HepG2 (cell line): ENCODE data around the gene COL9A3. TPM values are rescaled to one million over a fixed set of nuclear protein-coding genes. Genes with fewer than 3 reads are reported as not detected.
A peak's percentile ranks its signal among the peaks of the same experiment; 100 is the strongest.

Experiments
- ATAC-seq: fragments of 200-7000 bp; cut with Tn5 transposase; 3 replicates; pipeline ENCODE4 v1.9.1; 2020; ENCODE audit warnings: mild to moderate bottlenecking, moderate library complexity
- BruUV-seq: library from RNA; stranded (reverse); fragments of 400-500 nt; replicated peaks from 2 replicates; lab custom pipeline; 2021; lab: Mats Ljungman, UMichigan
- CTCF ChIA-PET: fragments of 300-600 bp; formaldehyde crosslinking; extraction: SDS; loops from one replicate; lab custom pipeline; 2021; ENCODE audit warnings: low total read pairs, inconsistent platforms, low intra/inter-chr PET ratio; lab: Yijun Ruan, JAX
- POLR2A ChIA-PET: fragments of 350-600 bp; sonication (Branson Sonifier 250); formaldehyde crosslinking; loops from one replicate; lab custom pipeline; 2020; ENCODE audit warnings: antibody characterized with exemption, inconsistent platforms; lab: Yijun Ruan, JAX
- DNase-seq: peaks from one replicate; pipeline ENCODE4 v3.0.0-alpha.2; 2015; ENCODE audit warnings: low spot score
- FAIRE-seq: peaks from 3 replicates; lab custom pipeline; 2011; peaks lifted over from hg19 to GRCh38; lab: Jason Lieb, UNC
- H2AFZ ChIP-seq: one replicate; pipeline ENCODE4 v1.6.1; 2011; ENCODE audit warnings: low read length, inconsistent platforms
- H3K27ac ChIP-seq: fragments of 300-600 bp; 3 replicates; pipeline ENCODE4 v1.8.0; 2011; ENCODE audit warnings: mixed run types, mild to moderate bottlenecking, mixed read lengths, low read length, inconsistent platforms; ENCODE audit not compliant: insufficient read depth; ENCODE audit errors: extremely low read length
- H3K27me3 ChIP-seq, 2 experiments: fragments of 200-600 bp in 1 of 2; 2 replicates in 1 of 2; 3 replicates in 1 of 2; pipeline versions ENCODE4 v1.6.0 to v1.8.0; 2011; ENCODE audit warnings: low read length in 2 of 2, mild to moderate bottlenecking in 2 of 2, moderate library complexity in 2 of 2, inconsistent platforms in 1 of 2; ENCODE audit not compliant: insufficient read depth in 2 of 2, control insufficient read depth in 1 of 2
- H3K36me3 ChIP-seq, 2 experiments: fragments of 200-600 bp in 1 of 2; replicated peaks in 1 of 2; 2 replicates in 1 of 2; 3 replicates in 1 of 2; pipeline versions ENCODE4 v1.5.1 to v1.8.0; 2011; ENCODE audit warnings: low read length in 2 of 2, inconsistent platforms in 1 of 2; ENCODE audit not compliant: insufficient read depth in 2 of 2, control insufficient read depth in 1 of 2
- H3K4me1 ChIP-seq: 2 replicates; pipeline ENCODE4 v1.5.1; 2012; ENCODE audit warnings: low read length, inconsistent platforms; ENCODE audit not compliant: insufficient read depth
- H3K4me2 ChIP-seq: 2 replicates; pipeline ENCODE4 v1.6.0; 2011; ENCODE audit warnings: low read depth, low read length, inconsistent platforms
- H3K4me3 ChIP-seq, 3 experiments: fragments of 200-600 bp in 1 of 3; sonication (generic), shearing (Covaris generic) in 1 of 3; replicated peaks in 1 of 3; 2 replicates each; pipeline ENCODE4 v1.5.1; 2011 to 2016; ENCODE audit warnings: low read length in 3 of 3, inconsistent platforms in 2 of 3, low read depth in 2 of 3, mild to moderate bottlenecking in 2 of 3, control low read depth in 1 of 3, mixed read lengths in 1 of 3; ENCODE audit not compliant: insufficient read depth in 1 of 3
- H3K79me2 ChIP-seq: one replicate; pipeline ENCODE4 v1.6.1; 2011; ENCODE audit warnings: low read length, inconsistent platforms; ENCODE audit not compliant: insufficient read depth
- H3K9ac ChIP-seq: 2 replicates; pipeline ENCODE4 v1.6.0; 2011; ENCODE audit warnings: mild to moderate bottlenecking, low read depth, low read length, inconsistent platforms; ENCODE audit not compliant: insufficient read depth
- H3K9me3 ChIP-seq: 2 replicates; pipeline ENCODE4 v1.5.1; 2012; ENCODE audit warnings: mild to moderate bottlenecking, low read length
- H4K20me1 ChIP-seq: 2 replicates; pipeline ENCODE4 v1.6.0; 2011; ENCODE audit warnings: inconsistent platforms, mild to moderate bottlenecking, low read length, moderate library complexity; ENCODE audit not compliant: insufficient read depth
- IRF1 ChIP-seq: sonication (generic); formaldehyde crosslinking; IDR thresholded peaks from 2 replicates; pipeline ENCODE4 v1.4.0; 2020; ENCODE audit warnings: low read depth, mild to moderate bottlenecking, missing genetic modification reagents
- MTA3 ChIP-seq: sonication (generic); formaldehyde crosslinking; IDR thresholded peaks from 2 replicates; pipeline ENCODE4 v1.4.0; 2020; ENCODE audit warnings: missing genetic modification reagents
- MXD4 ChIP-seq: IDR thresholded peaks from 2 replicates; pipeline ENCODE4 v1.6.1; 2016; ENCODE audit warnings: mild to moderate bottlenecking, missing biosample characterization, missing genetic modification reagents
- SALL2 ChIP-seq: sonication (generic); formaldehyde crosslinking; IDR thresholded peaks from 2 replicates; pipeline ENCODE4 v1.8.1; 2023; ENCODE audit warnings: mild to moderate bottlenecking, missing genetic modification reagents, inconsistent platforms
- SAP130 ChIP-seq: IDR thresholded peaks from 2 replicates; pipeline ENCODE4 v1.6.1; 2016; ENCODE audit warnings: low read depth
- SP1 ChIP-seq, 2 experiments: fragments of 450-650 bp in 1 of 2; sonication (generic) in 1 of 2; formaldehyde crosslinking in 1 of 2; IDR thresholded peaks; 2 replicates each; pipeline versions ENCODE4 v1.4.0 to v1.6.1; 2016 to 2020; ENCODE audit warnings: missing genetic modification reagents in 1 of 2
- TSC22D2 ChIP-seq: sonication (generic); formaldehyde crosslinking; IDR thresholded peaks from 2 replicates; pipeline ENCODE4 v1.5.1; 2020; ENCODE audit warnings: missing genetic modification reagents, mild to moderate bottlenecking, borderline replicate concordance
- ZBTB3 ChIP-seq: sonication (generic); formaldehyde crosslinking; IDR thresholded peaks from 2 replicates; pipeline ENCODE4 v1.4.0; 2020; ENCODE audit warnings: low read depth, mild to moderate bottlenecking, moderate library complexity, missing genetic modification reagents, borderline replicate concordance
- ZNF407 ChIP-seq: sonication (generic); formaldehyde crosslinking; IDR thresholded peaks from one replicate; pipeline ENCODE4 v1.5.1; 2020; ENCODE audit warnings: mild to moderate bottlenecking, missing genetic modification reagents; ENCODE audit errors: not compliant biosample characterization
- ZNF792 ChIP-seq: IDR thresholded peaks from 2 replicates; pipeline ENCODE4 v1.6.1; 2016
- ZSCAN12 ChIP-seq: sonication (generic); formaldehyde crosslinking; IDR thresholded peaks from 2 replicates; pipeline ENCODE4 v1.9.0; 2021; ENCODE audit warnings: mild to moderate bottlenecking, missing genetic modification reagents
- WGBS: methylation state at CpG from one replicate; pipeline ENCODE4 v1.1.6; 2017; ENCODE audit warnings: low lambda C conversion rate; 5-methylcytosine and 5-hydroxymethylcytosine counted together
- in situ Hi-C: cut with HindIII; loops from 2 replicates; pipeline ENCODE4 v1.10.0; 2017; ENCODE audit warnings: low pct_unique_long_range_greater_than_20kb; ENCODE audit not compliant: extremely low pct_ligation_motif_present
- intact Hi-C: fragments of 100-400 bp; cut with micrococcal nuclease; formaldehyde crosslinking; loops from one replicate; pipeline ENCODE4 v1.10.0; 2022; ENCODE audit not compliant: unreplicated experiment
- polyA plus RNA-seq, 8 experiments: library from polyadenylated mRNA; depleted of rRNA in 3 of 8; stranded (reverse) in 7 of 8; unstranded in 1 of 8; fragments of >200 nt; fragmentation: Illumina TruSeq in 4 of 8; extraction: Trizol in 4 of 8; gene quantifications; 2 replicates each; pipeline versions ENCODE4 v1.2.1 to v1.2.3, GENCODE V29; 2011 to 2016; ENCODE audit warnings: low read depth in 4 of 8, missing spikeins in 1 of 8, mixed read lengths in 1 of 8; ENCODE audit not compliant: insufficient read depth in 1 of 8
- total RNA-seq, 5 experiments: library from RNA; depleted of rRNA; stranded (reverse); fragments of >200 nt; fragmentation: Illumina TruSeq; extraction: Trizol; gene quantifications; 2 replicates each; pipeline ENCODE4 v1.2.3, GENCODE V29; 2016; ENCODE audit warnings: low read depth in 1 of 5

The COL9A3 gene
- total and polyA plus RNA-seq, 2 of the 13 experiments (the other 11 are each of a cell fraction or from before 2014, with no cell fraction given), result 155 to 204 TPM

- TF ChIP-seq SAP130 (CRISPR knock-in tag) (peak; percentile 16; the same call in 1 of the 2 replicates), SP1 (IDR thresholded peaks at IDR 0.05) (no peak), SP1 (CRISPR knock-in tag; IDR thresholded peaks at IDR 0.05) (peak; percentile 40; the same call in 1 of the 2 replicates)
These were observed 44.3 kb downstream of the COL9A3 start (continued) for GRCh38 chr20:62860924-62861691.

- no peak within 1 kb of the TSS for H2AFZ ChIP-seq
- ChIA-PET POLR2A (interaction anchor here (0.5 to 2.5 kb wide), 22 partner anchors 10 to 411 kb away, joined by 3 to 37 read pairs (median 7); partner anchors contain the start of genes ARFGAP1, GID8 and SLC17A9), CTCF (no interaction called here)
- in situ Hi-C loops, result no loop called here
- H3K4me3 ChIP-seq, result peak within 1 kb of the TSS; percentile 61 to 83 (median 77)
- peaks cover 7 to 10% of the 10 kb centered on the region in 2 experiments; a peak in 4 of 5 replicates for H3K36me3 ChIP-seq
- H3K79me2 ChIP-seq, result peaks cover 10% of the 10 kb centered on the region
- ATAC-seq, result peak; percentile 93
- H3K4me2 ChIP-seq, result peak within 1 kb of the TSS; percentile 86
- no TSS peak for BruUV-seq
- no peaks in the 10 kb centered on the region; the same call in 1 of the 2 replicates for H4K20me1 ChIP-seq
- intact Hi-C loops, result loop anchor here (5.0 kb wide), 1 partner anchor 40 kb away; no protein-coding TSS in a partner anchor
- peak within 1 kb of the TSS; percentile 20 for H3K27ac ChIP-seq
- peaks cover 44% of the 10 kb centered on the region for H3K4me1 ChIP-seq
- no peaks in the 10 kb centered on the region for H3K9me3 ChIP-seq
- H3K9ac ChIP-seq, result peak within 1 kb of the TSS; percentile 72
- DNase-seq, result peak; percentile 88
- H3K27me3 ChIP-seq, result peaks cover 0 to 11% of the 10 kb centered on the region in 2 experiments; a peak in 2 of 5 replicates
- peak; percentile 28 for FAIRE-seq
- WGBS, result 7% methylated on average over 42 of the region's 70 CpGs
- TF ChIP-seq MTA3, result no peak
- TF ChIP-seq ZSCAN12 (CRISPR knock-in tag), result peak; percentile 92
- TF ChIP-seq ZNF792 (CRISPR knock-in tag), result peak; percentile 96
- 0 out of 2 replicates have a peak, but pooled peaks have one; percentile 50 for TF ChIP-seq IRF1 (CRISPR knock-in tag)
- TF ChIP-seq ZBTB3 (CRISPR knock-in tag), result peak; percentile 77; the same call in 1 of the 2 replicates
- TF ChIP-seq TSC22D2, result peak; percentile 98
- peak; percentile 98 for TF ChIP-seq MXD4
- peak; percentile 93; the same call in 1 of the 2 replicates for TF ChIP-seq SALL2 (CRISPR knock-in tag)
- TF ChIP-seq ZNF407, result peak; percentile 98
These were observed 45.0 kb downstream of the COL9A3 start, which contains the start of gene TCFL5 for GRCh38 chr20:62861726-62862336. TSS of gene TCFL5 (minus strand) at chr20:62861822. CDS start at chr20:62861670, 152 bp downstream.
